IgD-negative memory B cell (primary cell): Measurements from ENCODE around the gene HPS5. TPM values are rescaled to one million over a fixed set of nuclear protein-coding genes. Genes with fewer than 3 reads are reported as not detected.
A peak's percentile ranks its signal among the peaks of the same experiment; 100 is the strongest.
"Not testable (repeated sequence)": the region's sequence is repeated elsewhere in the genome, so short reads cannot be mapped to it uniquely, and the experiment has no call there.

Experiments used
- H3K27ac Mint-ChIP-seq, 3 donors: one replicate each; pipeline ENCODE4 v1.8.0; 2020 to 2022; ENCODE audit warnings: mild to moderate bottlenecking in 3 of 3, mixed read lengths in 3 of 3, moderate library complexity in 1 of 3
- H3K27me3 Mint-ChIP-seq: one replicate; pipeline ENCODE4 v1.8.0; 2021; ENCODE audit warnings: mixed read lengths
- H3K36me3 Mint-ChIP-seq: one replicate; pipeline ENCODE4 v1.8.0; 2020; ENCODE audit warnings: mild to moderate bottlenecking, mixed read lengths
- H3K4me1 Mint-ChIP-seq, 3 donors: one replicate each; pipeline ENCODE4 v1.8.0; 2020 to 2022; ENCODE audit warnings: mixed read lengths in 3 of 3, mild to moderate bottlenecking in 1 of 3
- H3K4me3 Mint-ChIP-seq, 4 donors: one replicate each; pipeline ENCODE4 v1.8.0; 2020 to 2022; ENCODE audit warnings: mild to moderate bottlenecking in 4 of 4, mixed read lengths in 4 of 4, moderate library complexity in 3 of 4
- H3K9me3 Mint-ChIP-seq, 3 donors: one replicate each; pipeline ENCODE4 v1.8.0; 2020 to 2021; ENCODE audit warnings: mixed read lengths in 3 of 3, mild to moderate bottlenecking in 1 of 3
- polyA plus RNA-seq: library from polyadenylated mRNA; unstranded; fragments of 300-500 nt; fragmentation: Illumina TruSeq; gene quantifications from one replicate; pipeline ENCODE4 v1.2.3, GENCODE V29; 2021

Gene HPS5
- polyA plus RNA-seq, 1 donor from 2014 or later, result 25.9 TPM

DNA sequence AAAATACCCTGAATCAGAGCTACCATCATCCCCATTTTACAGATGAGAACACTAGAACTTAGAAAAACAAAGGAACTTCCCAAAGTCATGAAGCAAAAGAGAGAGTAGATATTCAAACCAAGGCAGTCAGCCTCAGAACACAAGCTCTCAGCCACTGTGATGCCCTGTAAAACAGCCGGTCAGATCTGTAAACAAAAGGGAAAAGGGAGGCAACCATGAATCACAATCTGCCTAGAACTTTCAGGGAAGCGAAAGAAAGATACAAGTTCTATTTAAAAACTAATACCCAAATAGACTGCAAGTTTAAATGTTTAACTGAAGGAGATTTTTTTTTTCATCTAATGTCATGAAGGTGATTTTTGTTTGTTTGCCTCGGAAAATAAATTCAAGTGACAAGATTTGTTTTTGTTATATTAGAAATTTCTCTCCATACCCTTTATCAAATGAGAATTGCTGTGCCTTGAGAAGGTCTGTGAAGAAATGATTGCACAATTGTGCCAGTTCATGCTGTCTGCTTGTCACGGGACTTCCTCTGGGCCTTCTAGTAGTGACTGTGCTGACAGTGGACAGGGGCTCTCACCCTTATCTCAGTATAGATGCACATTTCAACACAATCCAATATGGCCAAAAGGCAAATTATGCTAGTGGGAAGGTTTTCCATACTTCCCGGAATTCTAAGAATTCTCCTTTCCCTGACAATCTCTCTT, 44.2 kb downstream of the HPS5 start:
- Mint-ChIP-seq H3K36me3 (peaks cover 17% of the 10 kb centered on the region), H3K9me3 (peaks cover 0 to 1% (median 0%) of the 10 kb centered on the region in 3 donors), H3K27ac (peak overlapping the region in 2 of 3 donors; percentile 2 to 8), H3K4me3 (no peak overlapping the region), H3K4me1 (peaks cover 19 to 31% (median 26%) of the 10 kb centered on the region in 3 donors), H3K27me3 (no peaks in the 10 kb centered on the region)

DNA sequence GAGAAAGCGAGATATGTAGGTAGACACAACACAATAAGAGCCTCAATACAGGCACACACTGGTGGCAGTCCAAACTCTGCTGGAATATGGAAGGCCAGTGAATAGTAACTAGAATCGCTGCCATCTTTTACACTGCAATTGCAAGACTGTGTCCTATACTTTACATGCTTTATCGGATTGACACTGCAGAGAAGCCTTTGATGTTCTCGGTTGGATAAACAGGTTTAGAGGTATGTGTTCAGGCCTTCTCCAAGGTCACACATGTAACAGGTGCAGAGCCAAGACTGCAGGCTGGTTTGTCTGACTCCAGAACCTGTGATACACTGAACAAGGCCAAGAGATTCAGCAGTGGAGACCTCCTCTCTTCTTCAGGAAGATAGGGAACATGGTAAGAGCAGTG, 50.7 kb downstream of the HPS5 start:
- H3K27ac Mint-ChIP-seq, result no peak overlapping the region
- H3K9me3 Mint-ChIP-seq, result no peaks in the 10 kb centered on the region
- no peak overlapping the region for H3K4me3 Mint-ChIP-seq
- no peaks in the 10 kb centered on the region for H3K27me3 Mint-ChIP-seq
- peaks cover 19% of the 10 kb centered on the region for H3K36me3 Mint-ChIP-seq
- H3K4me1 Mint-ChIP-seq, result peaks cover 9 to 10% (median 9%) of the 10 kb centered on the region in 3 donors

DNA sequence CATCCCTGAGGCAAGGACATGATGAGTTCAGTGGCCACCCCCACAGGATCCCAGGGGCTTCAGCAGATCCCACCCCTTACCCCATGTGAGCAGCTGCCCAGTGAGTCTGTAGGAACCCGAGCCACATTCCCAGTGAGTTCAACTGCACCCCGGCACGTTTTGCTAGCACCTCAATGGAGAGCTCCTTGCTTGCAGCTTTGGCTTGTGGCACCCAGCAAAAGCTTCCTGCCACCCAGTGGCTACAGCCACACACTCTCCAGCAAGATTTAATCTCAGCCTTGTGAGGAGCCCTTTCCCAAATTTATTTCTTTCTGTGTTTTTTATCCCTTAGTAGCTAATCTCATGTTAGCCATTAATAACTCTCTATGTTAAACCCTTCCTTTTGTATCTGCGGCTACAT, 51.8 kb downstream of the HPS5 start:
- peaks cover 9 to 16% (median 10%) of the 10 kb centered on the region in 3 donors for H3K4me1 Mint-ChIP-seq
- H3K36me3 Mint-ChIP-seq, result peaks cover 19% of the 10 kb centered on the region
- no peaks in the 10 kb centered on the region for H3K9me3 Mint-ChIP-seq
- H3K27ac Mint-ChIP-seq, result peak overlapping the region in 1 of 3 donors; percentile 54
- no peaks in the 10 kb centered on the region for H3K27me3 Mint-ChIP-seq
- peak overlapping the region in 1 of 4 donors; percentile 65 for H3K4me3 Mint-ChIP-seq

DNA sequence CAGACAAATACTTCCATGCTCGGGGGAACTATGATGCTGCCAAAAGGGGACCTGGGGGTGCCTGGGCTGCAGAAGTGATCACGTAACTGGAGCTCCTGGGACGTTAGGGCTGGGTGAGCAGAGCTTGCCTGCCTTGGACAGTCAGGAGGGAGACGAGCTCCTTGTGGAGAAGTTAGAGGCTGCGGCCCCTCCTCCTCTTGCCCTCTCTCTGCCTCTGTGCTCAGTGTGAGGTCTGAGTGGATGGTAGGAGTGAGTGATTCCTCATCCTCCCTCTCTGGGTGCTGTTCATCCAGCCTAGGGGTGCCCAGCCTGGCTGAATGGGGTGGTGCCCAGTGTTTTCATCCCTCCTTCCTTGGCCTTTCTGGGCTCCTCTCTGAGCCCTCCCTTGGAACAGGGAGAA, 52.7 kb downstream of the HPS5 start:
- H3K9me3 Mint-ChIP-seq, result not testable (repeated sequence)

DNA sequence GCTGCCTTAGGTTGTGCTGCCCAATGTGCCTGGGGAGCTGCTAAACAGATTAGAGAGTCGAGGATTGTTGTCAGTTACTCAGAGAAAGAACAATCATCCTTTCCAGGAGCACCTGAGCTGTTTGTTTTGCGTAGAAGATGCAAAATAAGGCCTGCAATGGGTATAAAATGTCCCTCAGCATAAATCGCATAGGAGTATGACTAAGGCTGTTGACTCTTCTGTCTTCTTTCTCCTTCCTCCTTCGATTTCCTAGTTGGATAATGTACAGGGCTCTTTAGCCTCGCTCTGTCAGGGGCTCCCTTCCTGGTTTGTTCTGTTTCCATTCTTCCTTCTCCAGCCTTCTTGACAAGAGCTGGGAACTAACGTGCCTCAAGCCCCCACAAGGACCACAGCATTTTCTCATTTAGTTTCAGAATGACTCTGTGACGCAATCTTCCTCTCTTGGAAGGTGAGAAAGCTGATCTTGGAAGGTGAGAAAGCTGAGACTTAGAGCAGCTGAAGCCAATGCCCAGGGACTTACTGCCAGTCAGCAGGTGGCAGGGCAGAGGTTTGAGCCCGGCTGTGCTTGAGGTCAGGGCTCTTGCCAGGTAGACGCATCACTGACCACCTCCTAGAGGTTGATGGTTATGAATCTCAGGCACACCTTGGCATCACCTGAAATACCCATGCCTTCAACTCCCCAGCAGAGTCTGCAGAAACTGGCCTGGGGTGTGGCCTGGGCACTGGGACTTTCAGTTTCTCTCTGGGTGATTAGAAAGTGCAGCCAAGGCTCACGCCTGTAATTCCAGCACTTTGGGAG, 54.4 kb downstream of the HPS5 start:
- peaks cover 10 to 21% (median 15%) of the 10 kb centered on the region in 3 donors for H3K4me1 Mint-ChIP-seq
- not testable (repeated sequence) for H3K27me3 Mint-ChIP-seq, H3K9me3 Mint-ChIP-seq
- peak overlapping the region; percentile 71 to 96 (median 89) for H3K27ac Mint-ChIP-seq
- H3K36me3 Mint-ChIP-seq, result peaks cover 13% of the 10 kb centered on the region
- H3K4me3 Mint-ChIP-seq, result peak overlapping the region; percentile 78 to 94 (median 88)

More for the DNA sequence above, 52.7 kb downstream of the HPS5 start:
- not testable (repeated sequence) for H3K27me3 Mint-ChIP-seq, H3K4me3 Mint-ChIP-seq, H3K27ac Mint-ChIP-seq
- peaks cover 19% of the 10 kb centered on the region for H3K36me3 Mint-ChIP-seq
- H3K4me1 Mint-ChIP-seq, result peaks cover 9 to 19% (median 10%) of the 10 kb centered on the region in 3 donors

DNA sequence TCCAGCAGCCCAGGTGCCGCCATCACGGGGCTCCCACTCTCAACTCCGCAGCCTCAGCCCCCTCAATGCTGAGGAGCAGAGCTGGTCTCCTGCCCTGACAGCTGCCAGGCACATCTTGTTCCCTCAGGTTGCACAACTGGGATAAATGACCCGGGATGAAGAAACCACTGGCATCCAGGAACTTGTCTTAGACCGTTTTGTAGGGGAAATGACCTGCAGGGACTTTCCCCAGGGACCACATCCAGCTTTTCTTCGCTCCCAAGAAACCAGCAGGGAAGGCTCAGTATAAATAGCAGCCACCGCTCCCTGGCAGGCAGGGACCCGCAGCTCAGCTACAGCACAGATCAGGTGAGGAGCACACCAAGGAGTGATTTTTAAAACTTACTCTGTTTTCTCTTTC, 56.0 kb downstream of the HPS5 start, which contains the start of gene SAA1:
Gene SAA1 (plus strand): TSS at position 316 of the 400 bp plus-strand sequence. CDS start 624 bp downstream, outside the sequence.
- peak within 1 kb of the TSS in 1 of 3 donors; percentile 42 for H3K27ac Mint-ChIP-seq
- no peaks in the 10 kb centered on the region for H3K9me3 Mint-ChIP-seq
- H3K4me3 Mint-ChIP-seq, result peak within 1 kb of the TSS in 1 of 4 donors; percentile 38
- peaks cover 8 to 21% (median 15%) of the 10 kb centered on the region in 3 donors for H3K4me1 Mint-ChIP-seq
- no peaks in the 10 kb centered on the region for H3K27me3 Mint-ChIP-seq
- H3K36me3 Mint-ChIP-seq, result peaks cover 6% of the 10 kb centered on the region

DNA sequence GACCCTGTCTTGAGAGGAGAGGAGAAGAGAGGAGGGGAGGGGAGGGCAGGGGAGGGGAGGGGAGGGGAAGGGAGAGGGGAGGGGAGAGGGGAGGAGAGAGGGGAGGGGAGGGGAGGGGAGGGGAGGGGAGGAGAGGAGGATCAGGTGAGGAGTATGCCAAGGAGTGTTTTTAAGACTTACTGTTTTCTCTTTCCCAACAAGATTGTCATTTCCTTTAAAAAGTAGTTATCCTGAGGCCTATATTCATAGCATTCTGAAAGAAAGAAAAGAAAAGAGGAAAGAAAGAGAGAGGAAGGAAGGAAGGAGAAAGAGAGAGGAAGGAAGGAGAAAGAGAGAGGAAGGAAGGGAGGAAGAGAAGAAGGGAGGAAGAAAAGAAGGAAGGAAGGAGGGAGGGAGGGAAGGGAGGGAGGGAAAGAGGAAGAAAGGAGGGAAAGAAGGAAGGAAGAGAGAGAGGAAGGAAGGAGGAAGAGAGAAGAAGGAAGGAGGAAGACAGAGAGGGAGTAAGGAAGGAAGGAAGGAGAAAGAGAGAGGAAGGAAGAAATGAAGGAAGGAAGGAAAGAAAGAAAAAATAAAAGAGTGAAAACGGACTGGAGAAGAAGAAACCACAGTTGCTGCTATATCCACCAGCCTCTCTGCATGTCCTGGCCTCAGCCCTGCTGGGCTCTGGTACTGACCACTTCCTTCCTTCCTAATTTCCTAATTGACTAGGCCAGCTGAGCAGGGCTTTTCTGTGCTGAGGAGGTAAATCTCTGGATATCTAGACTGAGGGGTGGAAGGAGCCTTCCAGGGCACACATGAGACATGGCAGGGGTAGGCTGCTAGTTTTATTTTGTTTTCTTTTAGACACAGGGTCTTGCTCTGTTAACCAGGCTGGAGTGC, 57.0 kb downstream of the HPS5 start:
- Mint-ChIP-seq H3K36me3 (no peaks in the 10 kb centered on the region), H3K27ac (peak overlapping the region in 1 of 3 donors; percentile 42), H3K4me3 (peak overlapping the region in 1 of 4 donors; percentile 38), H3K9me3 (no peaks in the 10 kb centered on the region), H3K4me1 (peaks cover 5 to 21% (median 15%) of the 10 kb centered on the region in 3 donors), H3K27me3 (no peaks in the 10 kb centered on the region)

DNA sequence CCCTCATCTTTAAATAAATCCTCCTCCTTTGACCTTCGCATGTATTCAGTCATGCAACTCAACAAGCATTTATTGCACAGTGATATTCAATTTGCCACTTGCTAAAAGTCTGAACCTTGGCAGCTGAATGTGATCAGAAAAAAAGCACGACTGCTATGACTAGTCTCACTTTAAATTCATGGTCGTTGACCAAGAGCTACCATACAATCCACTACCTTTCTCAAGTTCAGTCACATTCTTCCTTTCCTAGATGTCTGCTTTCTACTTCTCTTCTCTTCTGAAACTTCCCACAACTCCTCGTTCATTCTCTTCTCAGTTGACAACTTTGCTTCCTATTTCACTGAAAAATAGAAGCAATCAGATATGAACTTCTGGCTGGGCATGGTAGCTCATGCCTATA, 57.9 kb downstream of the HPS5 start:
- no peaks in the 10 kb centered on the region for H3K36me3 Mint-ChIP-seq
- H3K9me3 Mint-ChIP-seq, result no peaks in the 10 kb centered on the region
- H3K4me1 Mint-ChIP-seq, result peaks cover 5 to 21% (median 15%) of the 10 kb centered on the region in 3 donors
- no peaks in the 10 kb centered on the region for H3K27me3 Mint-ChIP-seq
- H3K27ac Mint-ChIP-seq, result no peak overlapping the region
- H3K4me3 Mint-ChIP-seq, result peak overlapping the region in 1 of 4 donors; percentile 12

DNA sequence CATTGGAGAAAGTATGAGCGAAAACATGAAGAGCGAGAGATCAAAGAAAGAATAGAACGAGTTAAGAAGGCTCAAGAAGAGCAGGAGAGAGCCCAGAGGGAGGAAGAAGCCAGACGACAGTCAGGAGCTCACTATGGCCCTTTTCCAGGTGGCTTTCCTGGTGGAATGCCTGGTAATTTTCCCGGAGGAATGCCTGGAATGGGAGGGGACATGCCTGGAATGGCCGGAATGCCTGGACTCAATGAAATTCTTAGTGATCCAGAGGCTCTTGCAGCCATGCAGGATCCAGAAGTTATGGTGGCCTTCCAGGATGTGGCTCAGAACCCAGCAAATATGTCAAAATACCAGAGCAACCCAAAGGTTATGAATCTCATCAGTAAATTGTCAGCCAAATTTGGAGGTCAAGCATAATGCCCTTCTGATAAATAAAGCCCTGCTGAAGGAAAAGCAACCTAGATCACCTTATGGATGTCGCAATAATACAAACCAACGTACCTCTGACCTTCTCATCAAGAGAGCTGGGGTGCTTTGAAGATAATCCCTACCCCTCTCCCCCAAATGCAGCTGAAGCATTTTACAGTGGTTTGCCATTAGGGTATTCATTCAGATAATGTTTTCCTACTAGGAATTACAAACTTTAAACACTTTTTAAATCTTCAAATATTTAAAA, 59.1 kb downstream of the HPS5 start:
- H3K9me3 Mint-ChIP-seq, H3K4me3 Mint-ChIP-seq, H3K27ac Mint-ChIP-seq, H3K27me3 Mint-ChIP-seq, H3K36me3 Mint-ChIP-seq: not testable (repeated sequence)
- peaks cover 0 to 16% (median 10%) of the 10 kb centered on the region in 3 donors for H3K4me1 Mint-ChIP-seq

DNA sequence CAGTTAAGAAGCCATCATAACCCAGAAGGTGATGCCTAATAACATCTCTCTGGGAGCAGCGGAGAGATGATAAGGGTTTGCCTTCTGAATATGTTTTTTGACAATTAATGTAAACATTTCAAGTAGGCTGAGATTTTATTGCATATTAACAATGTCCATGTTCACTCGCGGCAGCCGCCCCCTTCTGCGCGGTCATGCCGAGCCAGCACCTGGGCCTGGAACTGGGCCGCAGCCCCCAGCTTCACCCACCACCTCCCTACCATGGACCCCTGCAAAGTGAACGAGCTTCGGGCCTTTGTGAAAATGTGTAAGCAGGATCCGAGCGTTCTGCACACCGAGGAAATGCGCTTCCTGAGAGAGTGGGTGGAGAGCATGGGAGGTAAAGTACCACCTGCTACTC, 60.2 kb downstream of the HPS5 start:
- no peaks in the 10 kb centered on the region for H3K9me3 Mint-ChIP-seq
- H3K4me3 Mint-ChIP-seq, result no peak overlapping the region
- peaks cover 0 to 12% (median 6%) of the 10 kb centered on the region in 3 donors for H3K4me1 Mint-ChIP-seq
- peaks cover 2% of the 10 kb centered on the region for H3K27me3 Mint-ChIP-seq
- H3K27ac Mint-ChIP-seq, result no peak overlapping the region
- H3K36me3 Mint-ChIP-seq, result no peaks in the 10 kb centered on the region

DNA sequence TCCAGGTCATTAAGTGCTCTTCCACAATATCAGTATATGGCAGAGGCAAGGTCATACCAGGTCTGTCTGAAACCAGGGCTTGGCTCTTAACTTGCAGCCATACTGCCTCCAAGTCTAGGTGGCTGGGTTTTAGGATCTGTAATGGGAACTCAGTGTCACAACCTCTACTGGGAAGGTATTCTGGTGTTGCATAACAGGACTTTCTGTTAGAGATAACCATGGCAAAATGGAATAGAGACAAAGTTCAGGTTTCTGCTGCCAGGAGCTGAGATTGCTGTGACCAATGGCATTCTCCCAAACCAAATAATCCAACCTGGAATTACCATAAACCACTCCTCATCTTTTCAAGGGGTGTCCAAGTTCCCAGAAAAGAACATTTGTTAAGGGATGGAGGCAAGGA, 62.7 kb downstream of the HPS5 start:
- no peaks in the 10 kb centered on the region for H3K36me3 Mint-ChIP-seq
- H3K9me3 Mint-ChIP-seq, result no peaks in the 10 kb centered on the region
- H3K4me3 Mint-ChIP-seq, result no peak overlapping the region
- H3K27me3 Mint-ChIP-seq, result peaks cover 7% of the 10 kb centered on the region
- H3K27ac Mint-ChIP-seq, result no peak overlapping the region
- H3K4me1 Mint-ChIP-seq, result peaks cover 0 to 6% (median 2%) of the 10 kb centered on the region in 3 donors

DNA sequence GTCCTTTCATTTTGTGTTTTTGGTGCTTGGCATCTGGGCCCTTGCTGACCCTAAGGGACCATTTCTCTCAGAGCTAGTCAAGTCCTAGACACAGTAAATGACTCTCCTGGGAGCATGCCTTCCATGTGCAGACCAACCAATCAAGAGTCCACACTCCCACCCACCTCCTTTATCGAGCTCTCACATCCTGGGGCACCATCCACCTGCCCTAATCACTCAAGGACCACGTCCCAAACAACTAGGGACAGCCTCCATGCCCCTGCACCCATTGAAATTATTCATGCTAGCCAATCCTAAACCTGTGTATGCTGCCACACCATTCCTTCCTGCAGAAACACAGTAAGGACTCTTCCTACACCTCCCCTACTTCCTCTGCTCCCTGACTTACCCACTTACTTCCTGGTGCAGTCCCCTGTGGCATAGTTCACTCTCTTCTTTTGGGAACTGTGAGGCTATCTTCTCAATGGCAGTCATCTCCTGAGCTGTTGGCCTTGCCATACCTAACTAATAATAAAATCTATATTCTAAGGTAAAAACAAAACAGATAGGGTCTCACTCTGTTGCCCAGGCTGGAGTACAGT, 67.1 kb downstream of the HPS5 start:
- H3K4me3 Mint-ChIP-seq, result no peak overlapping the region
- H3K4me1 Mint-ChIP-seq, result no peaks in the 10 kb centered on the region
- H3K9me3 Mint-ChIP-seq, result no peaks in the 10 kb centered on the region
- peak overlapping the region in 1 of 3 donors; percentile 52 for H3K27ac Mint-ChIP-seq
- no peaks in the 10 kb centered on the region for H3K36me3 Mint-ChIP-seq
- peaks cover 7% of the 10 kb centered on the region for H3K27me3 Mint-ChIP-seq

DNA sequence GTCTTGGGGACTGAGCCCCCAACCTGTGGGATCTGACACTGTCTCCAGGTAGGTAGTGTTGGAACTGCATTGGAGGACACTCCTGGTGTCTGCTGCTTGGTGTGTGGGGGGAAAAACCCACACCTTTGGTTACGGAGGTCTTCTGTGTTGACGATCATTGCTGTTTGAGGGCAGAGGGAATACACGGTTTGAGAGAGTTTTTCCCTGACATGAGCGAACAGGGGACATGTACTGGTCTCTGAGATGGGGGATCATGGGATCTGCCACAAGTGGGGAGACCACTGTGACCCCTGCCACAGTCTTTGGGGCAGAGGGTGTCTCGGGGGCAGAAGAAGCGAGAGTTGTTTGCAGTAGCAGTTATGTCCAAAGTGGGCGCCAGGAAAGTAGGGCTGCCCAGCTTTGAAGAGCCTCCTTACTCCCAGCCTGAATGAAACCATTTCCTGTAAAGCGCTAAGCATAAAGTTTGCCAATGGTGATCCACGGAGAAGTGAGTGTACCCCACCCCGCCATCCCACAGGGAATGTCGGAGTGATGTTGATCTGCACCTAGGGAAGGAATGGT, 68.1 kb downstream of the HPS5 start:
- H3K4me3 Mint-ChIP-seq, result no peak overlapping the region
- no peaks in the 10 kb centered on the region for H3K36me3 Mint-ChIP-seq
- H3K27ac Mint-ChIP-seq, result no peak overlapping the region
- H3K9me3 Mint-ChIP-seq, result no peaks in the 10 kb centered on the region
- H3K4me1 Mint-ChIP-seq, result no peaks in the 10 kb centered on the region
- H3K27me3 Mint-ChIP-seq, result peaks cover 7% of the 10 kb centered on the region

DNA sequence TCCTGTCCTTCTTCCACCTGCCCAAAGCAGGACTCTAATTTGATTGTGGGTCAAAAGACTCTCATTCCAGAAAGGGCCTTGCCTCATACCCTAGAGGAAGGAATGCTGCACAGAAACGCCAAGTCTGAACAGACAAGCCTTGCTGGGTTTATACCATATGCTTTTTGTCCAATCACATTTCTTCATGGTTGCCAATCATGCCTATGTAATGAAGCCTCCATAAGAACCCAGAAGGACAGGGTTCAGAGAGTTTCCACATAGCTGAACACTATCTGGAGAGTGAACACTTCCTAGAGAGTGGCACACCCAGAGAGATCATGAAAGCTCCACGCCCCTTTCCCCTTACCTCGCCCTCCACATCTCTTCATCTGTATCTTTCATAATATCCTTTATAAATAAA, 68.7 kb downstream of the HPS5 start:
- Mint-ChIP-seq H3K4me3 (no peak overlapping the region), H3K36me3 (no peaks in the 10 kb centered on the region), H3K4me1 (no peaks in the 10 kb centered on the region), H3K27me3 (peaks cover 7% of the 10 kb centered on the region), H3K27ac (no peak overlapping the region), H3K9me3 (no peaks in the 10 kb centered on the region)
